ENCODE measurements around the gene BLACAT1. TPM values are rescaled to one million over a fixed set of nuclear protein-coding genes. Genes with fewer than 3 reads are reported as not detected.

The BLACAT1 gene
- total RNA-seq, 3 donors from 2014 or later, result 0.11 to 0.13 TPM; not detected in 1

GRCh38 chr1:205444300-205444930 lies 11.4 kb downstream of the BLACAT1 start:
- no peak for ATAC-seq
- Mint-ChIP-seq H3K4me1 (ENCODE audit: low read depth) (peaks cover 25% of the 10 kb centered on the region), H3K36me3 (ENCODE audit: insufficient read depth) (no peaks in the 10 kb centered on the region)

GRCh38 chr1:205443585-205444299 lies 12.1 kb downstream of the BLACAT1 start:
- H3K9me3 Mint-ChIP-seq, result no peaks in the 10 kb centered on the region
- peaks cover 25% of the 10 kb centered on the region for H3K4me1 Mint-ChIP-seq (ENCODE audit: low read depth)
- ATAC-seq (no peak), DNase-seq (no peak)
- no peaks in the 10 kb centered on the region for H3K36me3 Mint-ChIP-seq (ENCODE audit: insufficient read depth)
- H3K27me3 Mint-ChIP-seq (ENCODE audit: low read depth), result no peaks in the 10 kb centered on the region
- no peak overlapping the region for H3K4me3 Mint-ChIP-seq

More at GRCh38 chr1:205444300-205444930, 11.4 kb downstream of the BLACAT1 start:
- no peak overlapping the region for H3K4me3 Mint-ChIP-seq
- DNase-seq, result no peak
- H3K9me3 Mint-ChIP-seq, result no peaks in the 10 kb centered on the region
- H3K27me3 Mint-ChIP-seq (ENCODE audit: low read depth), result no peaks in the 10 kb centered on the region

- Mint-ChIP-seq H3K4me1 (ENCODE audit: low read depth) (peaks cover 25% of the 10 kb centered on the region), H3K4me3 (no peak overlapping the region), H3K9me3 (no peaks in the 10 kb centered on the region), H3K36me3 (ENCODE audit: insufficient read depth) (no peaks in the 10 kb centered on the region), H3K27me3 (ENCODE audit: low read depth) (no peaks in the 10 kb centered on the region)
- ATAC-seq, result no peak
- DNase-seq, result no peak
Measured at GRCh38 chr1:205442051-205442725, 13.7 kb downstream of the BLACAT1 start.

GRCh38 chr1:205441716-205442050 lies 14.2 kb downstream of the BLACAT1 start:
- Mint-ChIP-seq H3K9me3 (no peaks in the 10 kb centered on the region), H3K36me3 (ENCODE audit: insufficient read depth) (no peaks in the 10 kb centered on the region), H3K27me3 (ENCODE audit: low read depth) (no peaks in the 10 kb centered on the region), H3K4me3 (no peak overlapping the region), H3K4me1 (ENCODE audit: low read depth) (peaks cover 25% of the 10 kb centered on the region)
- ATAC-seq (no peak), DNase-seq (no peak)

GRCh38 chr1:205441318-205441633 lies 14.6 kb downstream of the BLACAT1 start:
- H3K36me3 Mint-ChIP-seq (ENCODE audit: insufficient read depth), result no peaks in the 10 kb centered on the region
- peaks cover 25% of the 10 kb centered on the region for H3K4me1 Mint-ChIP-seq (ENCODE audit: low read depth)
- peak overlapping the region; percentile 75 for H3K4me3 Mint-ChIP-seq
- no peaks in the 10 kb centered on the region for H3K27me3 Mint-ChIP-seq (ENCODE audit: low read depth)
- ATAC-seq (no peak), DNase-seq (no peak)
- no peaks in the 10 kb centered on the region for H3K9me3 Mint-ChIP-seq

- peaks cover 25% of the 10 kb centered on the region for H3K4me1 Mint-ChIP-seq (ENCODE audit: low read depth)
- peak; percentile 60 for DNase-seq
- peak overlapping the region; percentile 75 for H3K4me3 Mint-ChIP-seq
- no peaks in the 10 kb centered on the region for H3K27me3 Mint-ChIP-seq (ENCODE audit: low read depth)
- ATAC-seq, result peak; percentile 96
- no peaks in the 10 kb centered on the region for H3K9me3 Mint-ChIP-seq
- no peaks in the 10 kb centered on the region for H3K36me3 Mint-ChIP-seq (ENCODE audit: insufficient read depth)
Measured at GRCh38 chr1:205440476-205441317, 15.1 kb downstream of the BLACAT1 start.

- Mint-ChIP-seq H3K4me3 (peak overlapping the region; percentile 75), H3K9me3 (no peaks in the 10 kb centered on the region), H3K4me1 (ENCODE audit: low read depth) (peaks cover 25% of the 10 kb centered on the region), H3K36me3 (ENCODE audit: insufficient read depth) (no peaks in the 10 kb centered on the region), H3K27me3 (ENCODE audit: low read depth) (peaks cover 2% of the 10 kb centered on the region)
- DNase-seq (no peak), ATAC-seq (no peak)
Measured at GRCh38 chr1:205440121-205440475, 15.7 kb downstream of the BLACAT1 start.

- DNase-seq, result no peak
- ATAC-seq, result no peak
Measured at GRCh38 chr1:205438213-205439158, 17.4 kb downstream of the BLACAT1 start.

GRCh38 chr1:205437570-205437969 lies 18.3 kb downstream of the BLACAT1 start:
- H3K4me1 Mint-ChIP-seq (ENCODE audit: low read depth), result peaks cover 25% of the 10 kb centered on the region

More at GRCh38 chr1:205438213-205439158, 17.4 kb downstream of the BLACAT1 start:
- Mint-ChIP-seq H3K9me3 (no peaks in the 10 kb centered on the region), H3K4me3 (no peak overlapping the region), H3K27me3 (ENCODE audit: low read depth) (peaks cover 8% of the 10 kb centered on the region), H3K4me1 (ENCODE audit: low read depth) (peaks cover 25% of the 10 kb centered on the region), H3K36me3 (ENCODE audit: insufficient read depth) (no peaks in the 10 kb centered on the region)

GRCh38 chr1:205436776-205437410 lies 19.0 kb downstream of the BLACAT1 start:
- Mint-ChIP-seq H3K4me1 (ENCODE audit: low read depth) (peaks cover 24% of the 10 kb centered on the region), H3K27me3 (ENCODE audit: low read depth) (peaks cover 12% of the 10 kb centered on the region), H3K9me3 (no peaks in the 10 kb centered on the region), H3K36me3 (ENCODE audit: insufficient read depth) (no peaks in the 10 kb centered on the region), H3K4me3 (no peak overlapping the region)
- DNase-seq (no peak), ATAC-seq (no peak)

More at GRCh38 chr1:205437570-205437969, 18.3 kb downstream of the BLACAT1 start:
- no peak overlapping the region for H3K4me3 Mint-ChIP-seq
- no peaks in the 10 kb centered on the region for H3K9me3 Mint-ChIP-seq
- H3K27me3 Mint-ChIP-seq (ENCODE audit: low read depth), result peaks cover 8% of the 10 kb centered on the region
- no peak for ATAC-seq
- H3K36me3 Mint-ChIP-seq (ENCODE audit: insufficient read depth), result no peaks in the 10 kb centered on the region
- no peak for DNase-seq

GRCh38 chr1:205435578-205436573 lies 20.0 kb downstream of the BLACAT1 start:
- Mint-ChIP-seq H3K9me3 (no peaks in the 10 kb centered on the region), H3K27me3 (ENCODE audit: low read depth) (peaks cover 12% of the 10 kb centered on the region), H3K36me3 (ENCODE audit: insufficient read depth) (no peaks in the 10 kb centered on the region), H3K4me3 (no peak overlapping the region), H3K4me1 (ENCODE audit: low read depth) (peaks cover 18% of the 10 kb centered on the region)
- ATAC-seq (no peak), DNase-seq (no peak)

- Mint-ChIP-seq H3K36me3 (ENCODE audit: insufficient read depth) (no peaks in the 10 kb centered on the region), H3K9me3 (no peaks in the 10 kb centered on the region), H3K4me1 (ENCODE audit: low read depth) (peaks cover 12% of the 10 kb centered on the region), H3K4me3 (no peak overlapping the region), H3K27me3 (ENCODE audit: low read depth) (peaks cover 12% of the 10 kb centered on the region)
- DNase-seq, result no peak
- ATAC-seq, result no peak
Measured at GRCh38 chr1:205434738-205435137, 21.1 kb downstream of the BLACAT1 start.
